Trophoblast cell (in vitro differentiated cells and primary cell): ENCODE data around the gene COL5A3.

Experiments
- DNase-seq, 2 donors: peaks; one replicate each; pipeline ENCODE4 v3.0.0-alpha.2; 2016
- H2AFZ ChIP-seq: 2 replicates; pipeline ENCODE4 v1.6.1; 2013; ENCODE audit warnings: low read length, moderate library complexity, mild to moderate bottlenecking; ENCODE audit not compliant: insufficient read depth, poor library complexity
- H2AK5ac ChIP-seq: 2 replicates; pipeline ENCODE4 v1.6.1; 2013; ENCODE audit warnings: mild to moderate bottlenecking, low read length
- H2BK120ac ChIP-seq: 2 replicates; pipeline ENCODE4 v1.6.1; 2013; ENCODE audit warnings: low read length, mild to moderate bottlenecking, moderate library complexity; ENCODE audit not compliant: insufficient read depth, poor library complexity
- H2BK12ac ChIP-seq: 2 replicates; pipeline ENCODE4 v1.6.1; 2013; ENCODE audit warnings: mild to moderate bottlenecking, low read length, moderate library complexity
- H2BK5ac ChIP-seq: 2 replicates; pipeline ENCODE4 v1.6.1; 2013; ENCODE audit warnings: low read length, low read depth, moderate library complexity, mild to moderate bottlenecking; ENCODE audit not compliant: poor library complexity
- H3K14ac ChIP-seq: 2 replicates; pipeline ENCODE4 v1.6.1; 2013; ENCODE audit warnings: mild to moderate bottlenecking, low read length
- H3K18ac ChIP-seq: 2 replicates; pipeline ENCODE4 v1.6.1; 2013; ENCODE audit warnings: mild to moderate bottlenecking, low read length
- H3K23ac ChIP-seq: 2 replicates; pipeline ENCODE4 v1.6.1; 2013; ENCODE audit warnings: low read length
- H3K27ac ChIP-seq: 2 replicates; pipeline ENCODE4 v1.5.1; 2013; ENCODE audit warnings: low read depth, mild to moderate bottlenecking, inconsistent platforms, low read length, moderate library complexity
- H3K27me3 ChIP-seq: 2 replicates; pipeline ENCODE4 v1.6.1; 2013; ENCODE audit warnings: inconsistent platforms, mild to moderate bottlenecking, low read length, moderate library complexity; ENCODE audit not compliant: insufficient read depth
- H3K36me3 ChIP-seq, 2 experiments: 1 replicate in 1 of 2; 2 replicates in 1 of 2; pipeline ENCODE4 v1.6.1; 2013; ENCODE audit warnings: low read length in 2 of 2, mild to moderate bottlenecking in 2 of 2, moderate library complexity in 1 of 2; ENCODE audit not compliant: insufficient read depth in 2 of 2, control insufficient read depth in 1 of 2
- H3K4ac ChIP-seq: 2 replicates; pipeline ENCODE4 v1.6.1; 2013; ENCODE audit warnings: low read depth, mild to moderate bottlenecking, low read length, moderate library complexity
- H3K4me1 ChIP-seq, 2 experiments: 1 replicate in 1 of 2; 2 replicates in 1 of 2; pipeline ENCODE4 v1.6.1; 2013; ENCODE audit warnings: low read length in 2 of 2, mild to moderate bottlenecking in 2 of 2, moderate library complexity in 1 of 2; ENCODE audit not compliant: insufficient read depth in 2 of 2, control insufficient read depth in 1 of 2
- H3K4me2 ChIP-seq: 2 replicates; pipeline ENCODE4 v1.6.1; 2013; ENCODE audit warnings: inconsistent platforms, mild to moderate bottlenecking, low read length, moderate library complexity
- H3K4me3 ChIP-seq: 2 replicates; pipeline ENCODE4 v1.5.1; 2013; ENCODE audit warnings: mild to moderate bottlenecking, low read depth, low read length, inconsistent platforms
- H3K79me1 ChIP-seq: one replicate; pipeline ENCODE4 v1.6.1; 2013; ENCODE audit warnings: low read length
- H3K79me2 ChIP-seq: 2 replicates; pipeline ENCODE4 v1.6.1; 2013; ENCODE audit warnings: low read length, mild to moderate bottlenecking; ENCODE audit not compliant: control insufficient read depth, insufficient read depth, poor library complexity
- H3K9ac ChIP-seq: 2 replicates; pipeline ENCODE4 v1.6.1; 2013; ENCODE audit warnings: mild to moderate bottlenecking, low read length
- H3K9me3 ChIP-seq: 2 replicates; pipeline ENCODE4 v1.6.1; 2013; ENCODE audit warnings: low read depth, mild to moderate bottlenecking, control low read depth, inconsistent platforms, low read length; ENCODE audit not compliant: insufficient read depth
- H4K12ac ChIP-seq: 2 replicates; pipeline ENCODE4 v1.6.1; 2013; ENCODE audit warnings: low read depth, mild to moderate bottlenecking, low read length, moderate library complexity
- H4K8ac ChIP-seq: 2 replicates; pipeline ENCODE4 v1.6.1; 2013; ENCODE audit warnings: low read depth, mild to moderate bottlenecking, low read length, moderate library complexity
- H4K91ac ChIP-seq: one replicate; pipeline ENCODE4 v1.6.1; 2013; ENCODE audit warnings: low read depth, mild to moderate bottlenecking, low read length, moderate library complexity
- WGBS: extraction: QIAGEN DNeasy Blood & Tissue Kit; methylation state at CpG from one replicate; pipeline ENCODE4 v1.1.7; 2013; ENCODE audit warnings: missing lambda C conversion rate; ENCODE audit not compliant: insufficient read length, insufficient coverage; ENCODE audit errors: extremely low coverage; 5-methylcytosine and 5-hydroxymethylcytosine counted together

COL5A3 gene

GRCh38 chr19:9991425-9992191, 18.7 kb downstream of the COL5A3 start:
- Histone ChIP-seq H3K4ac (no peak overlapping the region), H3K36me3 (no peaks in the 10 kb centered on the region), H2AFZ (no peak overlapping the region), H3K9me3 (no peaks in the 10 kb centered on the region), H3K4me2 (no peak overlapping the region), H3K4me1 (no peaks in the 10 kb centered on the region), H3K9ac (no peak overlapping the region), H2BK120ac (no peak overlapping the region), H2BK5ac (no peak overlapping the region), H4K8ac (no peak overlapping the region), H3K18ac (no peak overlapping the region), H4K91ac (no peak overlapping the region), H3K27ac (no peak overlapping the region), H4K12ac (no peak overlapping the region), H2BK12ac (no peak overlapping the region), H3K4me3 (no peak overlapping the region), H3K23ac (no peak overlapping the region), H3K14ac (no peak overlapping the region), H2AK5ac (no peak overlapping the region), H3K79me2 (no peaks in the 10 kb centered on the region), H3K79me1 (no peaks in the 10 kb centered on the region), H3K27me3 (no peaks in the 10 kb centered on the region)
- no peak for DNase-seq
- no CpG with 5 or more reads among the region's 11 CpGs for WGBS

DNA sequence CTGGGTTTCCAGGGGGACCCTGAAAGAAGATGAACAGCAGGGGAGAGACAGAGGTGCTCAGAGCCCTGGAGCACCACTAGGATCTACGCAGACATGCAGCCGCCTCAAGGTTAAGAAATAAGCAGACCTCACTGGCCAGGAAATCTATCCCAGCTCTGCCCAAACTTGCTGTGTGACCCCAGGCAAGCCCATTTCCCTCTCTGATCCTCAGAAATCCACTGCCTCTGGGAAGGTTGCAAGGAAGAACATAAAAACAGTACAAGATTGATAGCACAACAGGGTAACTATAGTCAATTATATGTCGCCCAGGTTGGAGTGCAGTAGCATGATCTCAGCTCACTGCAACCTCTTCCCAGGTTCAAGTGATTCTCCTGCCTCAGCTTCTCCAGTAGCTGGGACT, 20.8 kb downstream of the COL5A3 start:
- no peak overlapping the region for H2BK5ac ChIP-seq
- H3K27me3 ChIP-seq: no peaks in the 10 kb centered on the region
- no peaks in the 10 kb centered on the region for H3K36me3 ChIP-seq
- no peak overlapping the region for H2AFZ ChIP-seq
- no peak overlapping the region for H3K4me3 ChIP-seq
- no peak overlapping the region for H4K12ac ChIP-seq
- H2BK120ac ChIP-seq: no peak overlapping the region
- no peak overlapping the region for H3K4ac ChIP-seq
- no peaks in the 10 kb centered on the region for H3K9me3 ChIP-seq
- H3K79me1 ChIP-seq: no peaks in the 10 kb centered on the region
- no peak overlapping the region for H2AK5ac ChIP-seq
- no peak overlapping the region for H3K4me2 ChIP-seq
- H2BK12ac ChIP-seq: no peak overlapping the region
- no peak overlapping the region for H4K8ac ChIP-seq
- H3K23ac ChIP-seq: no peak overlapping the region
- no peak for DNase-seq
- no peaks in the 10 kb centered on the region for H3K79me2 ChIP-seq
- no peak overlapping the region for H3K18ac ChIP-seq
- no peak overlapping the region for H4K91ac ChIP-seq
- no CpG with 5 or more reads among the region's 3 CpGs for WGBS
- peak overlapping the region; percentile 18 for H3K9ac ChIP-seq
- no peak overlapping the region for H3K27ac ChIP-seq
- no peak overlapping the region for H3K14ac ChIP-seq
- no peaks in the 10 kb centered on the region for H3K4me1 ChIP-seq

- no peaks in the 10 kb centered on the region for H3K79me2 ChIP-seq
- no peak overlapping the region for H3K9ac ChIP-seq
- H3K4me2 ChIP-seq: no peak overlapping the region
- DNase-seq: no peak
- H3K4ac ChIP-seq: no peak overlapping the region
- no peak overlapping the region for H3K18ac ChIP-seq
- H3K4me1 ChIP-seq: no peaks in the 10 kb centered on the region
- H4K91ac ChIP-seq: no peak overlapping the region
- H3K27me3 ChIP-seq: no peaks in the 10 kb centered on the region
- H3K27ac ChIP-seq: no peak overlapping the region
- no peak overlapping the region for H4K8ac ChIP-seq
- H3K14ac ChIP-seq: no peak overlapping the region
- no peak overlapping the region for H4K12ac ChIP-seq
- H2AK5ac ChIP-seq: no peak overlapping the region
- H2BK120ac ChIP-seq: no peak overlapping the region
- H3K9me3 ChIP-seq: no peaks in the 10 kb centered on the region
- no peak overlapping the region for H3K4me3 ChIP-seq
- H2AFZ ChIP-seq: no peak overlapping the region
- no peaks in the 10 kb centered on the region for H3K36me3 ChIP-seq
- no peak overlapping the region for H2BK5ac ChIP-seq
- no peak overlapping the region for H3K23ac ChIP-seq
- no peak overlapping the region for H2BK12ac ChIP-seq
- no peaks in the 10 kb centered on the region for H3K79me1 ChIP-seq
- no CpG with 5 or more reads among the region's 8 CpGs for WGBS
Measured at GRCh38 chr19:9986787-9987281, 23.5 kb downstream of the COL5A3 start.

DNA sequence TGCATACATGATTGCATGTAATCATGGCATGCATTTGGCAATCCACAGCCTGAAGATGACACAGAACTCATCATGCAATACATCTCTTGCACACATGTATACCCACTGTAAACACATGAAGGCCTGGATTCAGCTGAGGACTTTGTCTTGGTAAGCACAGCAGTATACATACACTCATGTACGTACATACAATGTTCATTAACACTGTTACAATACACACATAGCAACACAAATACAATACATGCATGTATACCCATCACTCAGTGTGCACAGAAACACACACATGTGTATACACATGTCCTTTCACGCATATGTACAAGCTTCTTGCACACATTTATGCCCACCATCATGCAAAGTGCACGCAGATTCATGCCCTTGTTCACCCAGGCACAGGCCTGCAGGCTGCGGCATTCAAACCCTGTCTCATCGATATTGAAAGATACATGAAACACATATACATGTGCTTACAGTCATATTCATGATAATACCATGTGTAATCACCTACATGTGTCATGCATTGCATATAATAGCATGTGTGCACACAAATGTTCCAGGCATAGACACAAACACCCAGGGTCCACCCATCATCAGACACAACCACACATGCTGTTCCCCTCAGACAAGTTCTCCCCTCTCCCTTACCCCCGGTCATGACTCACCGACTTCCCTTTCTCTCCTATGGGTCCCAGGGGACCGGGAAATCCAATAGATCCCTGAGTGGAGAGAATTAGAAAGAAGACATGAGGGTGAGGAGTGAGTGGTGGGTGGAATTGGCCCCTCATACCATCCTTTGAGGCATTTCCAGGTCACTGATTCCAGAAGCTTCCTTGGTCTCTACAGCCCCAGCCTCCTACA, 28.7 kb downstream of the COL5A3 start:
- H2BK5ac ChIP-seq: no peak overlapping the region
- no peak overlapping the region for H3K4me3 ChIP-seq
- no peak for DNase-seq
- H3K18ac ChIP-seq: no peak overlapping the region
- no peak overlapping the region for H3K14ac ChIP-seq
- no peaks in the 10 kb centered on the region for H3K79me2 ChIP-seq
- no peak overlapping the region for H2AK5ac ChIP-seq
- H3K4me1 ChIP-seq: no peaks in the 10 kb centered on the region
- no peak overlapping the region for H3K23ac ChIP-seq
- H4K91ac ChIP-seq: no peak overlapping the region
- no peak overlapping the region for H3K9ac ChIP-seq
- no peaks in the 10 kb centered on the region for H3K79me1 ChIP-seq
- no peaks in the 10 kb centered on the region for H3K36me3 ChIP-seq
- H3K4ac ChIP-seq: no peak overlapping the region
- H2AFZ ChIP-seq: no peak overlapping the region
- H3K27ac ChIP-seq: no peak overlapping the region
- H3K4me2 ChIP-seq: no peak overlapping the region
- H3K27me3 ChIP-seq: no peaks in the 10 kb centered on the region
- no CpG with 5 or more reads among the region's 8 CpGs for WGBS
- H2BK120ac ChIP-seq: no peak overlapping the region
- H2BK12ac ChIP-seq: no peak overlapping the region
- H3K9me3 ChIP-seq: peaks cover 3% of the 10 kb centered on the region
- H4K8ac ChIP-seq: no peak overlapping the region
- H4K12ac ChIP-seq: no peak overlapping the region
